ENCODE data around the gene CARMIL3.
"Not testable (repeated sequence)": the region's sequence is repeated elsewhere in the genome, so short reads cannot be mapped to it uniquely, and the experiment has no call there.

CARMIL3 gene

DNA sequence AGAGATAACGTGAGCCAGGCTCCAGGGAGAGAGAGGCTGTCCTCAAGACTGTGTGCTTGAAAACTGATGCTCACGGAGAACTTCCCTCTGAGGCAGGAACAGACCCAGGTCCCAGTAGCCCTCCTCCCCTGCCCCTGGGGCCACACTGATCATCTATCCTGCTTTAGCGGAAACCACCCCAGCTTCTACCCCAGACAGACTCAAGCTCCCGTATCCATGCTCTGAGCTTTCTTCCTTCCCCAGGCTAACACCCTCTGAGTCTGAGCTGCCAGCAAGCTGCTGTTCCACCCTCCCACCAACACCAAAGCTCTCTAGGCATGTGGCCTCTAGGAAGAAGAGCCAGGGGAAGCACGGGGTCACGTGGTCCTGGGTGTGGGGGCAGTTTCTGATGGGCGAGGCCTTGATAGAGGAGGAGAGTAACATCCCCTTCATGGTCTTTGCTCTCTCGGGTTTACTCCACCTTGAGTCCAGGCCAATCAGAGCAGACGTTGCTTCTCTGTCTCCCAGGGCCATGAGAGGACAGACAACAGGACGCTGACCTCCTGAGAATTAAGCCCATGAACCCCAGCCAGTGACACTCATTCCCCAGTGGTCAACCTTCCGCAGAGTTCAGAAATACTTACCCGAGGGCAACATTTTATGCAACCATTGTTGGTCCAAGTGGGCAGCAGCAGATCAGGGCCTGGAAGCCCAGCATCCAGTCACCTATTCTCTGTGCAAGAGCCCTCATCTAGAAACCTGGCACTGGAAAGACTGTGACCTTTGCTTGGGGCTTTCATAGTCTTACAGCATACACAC, 43.7 kb downstream of the CARMIL3 start:
- no peak for DNase-seq

- DNase-seq = no peak
Measured at GRCh38 chr14:24096545-24097181, 44.9 kb downstream of the CARMIL3 start.

- no peak for DNase-seq
Measured at GRCh38 chr14:24098229-24098926, 46.6 kb downstream of the CARMIL3 start.

- no peak for DNase-seq
Measured at GRCh38 chr14:24098927-24099813, 47.4 kb downstream of the CARMIL3 start.

DNA sequence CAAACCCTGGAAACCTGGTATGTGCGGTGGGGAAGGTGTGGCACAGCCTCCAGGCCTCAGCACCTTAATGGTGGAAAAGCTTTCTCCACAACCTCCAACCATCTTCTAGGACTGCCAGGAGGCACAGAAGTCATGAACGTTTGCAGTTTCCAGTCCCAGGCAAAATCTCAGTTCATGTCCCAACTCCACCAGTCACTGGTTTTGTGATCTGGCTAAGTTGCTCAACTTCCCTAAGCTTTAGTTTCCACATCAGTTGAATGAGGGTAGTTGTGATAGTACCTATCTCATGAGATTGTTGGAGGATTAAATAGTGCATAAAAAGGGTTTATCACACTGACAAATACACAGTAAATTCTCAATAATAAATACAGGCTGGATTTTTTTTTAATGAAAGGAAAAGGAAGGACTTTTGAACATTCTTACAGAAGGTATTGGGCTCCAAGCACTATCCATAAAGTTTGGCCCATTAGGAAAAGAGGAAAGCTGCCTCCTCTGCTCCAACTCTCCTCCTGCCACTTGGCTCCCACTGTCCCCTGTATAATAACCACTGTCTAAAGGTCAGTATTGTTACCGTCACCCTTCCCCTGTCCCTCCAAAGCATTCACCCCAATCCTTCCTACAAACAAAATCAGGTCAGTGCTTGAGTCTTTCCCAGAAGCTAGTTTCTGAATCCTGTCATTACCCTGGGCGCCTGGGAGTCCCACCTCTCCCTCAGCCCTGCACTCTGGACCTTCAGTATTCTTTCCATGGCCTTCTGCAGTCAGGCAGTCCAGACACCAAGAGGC, 48.6 kb downstream of the CARMIL3 start:
- no peak for DNase-seq

- no peak for DNase-seq
Measured at GRCh38 chr14:24100982-24101494, 49.2 kb downstream of the CARMIL3 start.

DNA sequence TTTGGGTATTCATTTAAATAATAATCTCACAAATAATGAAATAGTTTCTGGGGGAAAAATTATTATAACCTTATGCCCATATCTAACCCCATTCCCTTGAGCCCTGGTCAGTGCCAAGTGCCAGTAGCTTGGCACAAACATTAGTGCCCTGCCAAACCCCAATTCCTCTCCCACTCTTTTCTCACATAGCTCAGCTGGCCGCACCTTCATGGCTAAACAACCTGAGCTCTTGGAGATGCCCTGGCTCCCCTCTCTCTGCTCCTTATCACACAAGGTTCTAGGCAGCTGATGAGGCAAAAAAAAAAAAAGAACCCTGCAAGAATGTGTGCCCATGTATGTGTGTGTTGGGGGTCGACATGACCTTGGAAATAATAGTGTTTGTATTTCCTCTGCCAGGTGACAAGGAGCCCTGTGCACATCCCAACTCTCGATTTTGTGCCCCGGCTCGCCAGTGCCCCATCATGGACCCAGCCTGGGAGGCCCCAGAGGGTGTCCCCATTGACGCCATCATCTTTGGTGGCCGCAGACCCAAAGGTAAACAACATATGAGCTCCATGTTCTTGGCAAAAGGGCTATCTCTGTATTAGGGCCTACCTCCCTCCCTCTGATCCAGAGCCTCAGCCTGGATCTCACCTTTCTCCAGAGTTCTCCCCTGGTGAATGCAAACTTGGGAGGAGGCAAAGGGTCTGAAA, 50.7 kb downstream of the CARMIL3 start:
- DNase-seq = no peak

DNA sequence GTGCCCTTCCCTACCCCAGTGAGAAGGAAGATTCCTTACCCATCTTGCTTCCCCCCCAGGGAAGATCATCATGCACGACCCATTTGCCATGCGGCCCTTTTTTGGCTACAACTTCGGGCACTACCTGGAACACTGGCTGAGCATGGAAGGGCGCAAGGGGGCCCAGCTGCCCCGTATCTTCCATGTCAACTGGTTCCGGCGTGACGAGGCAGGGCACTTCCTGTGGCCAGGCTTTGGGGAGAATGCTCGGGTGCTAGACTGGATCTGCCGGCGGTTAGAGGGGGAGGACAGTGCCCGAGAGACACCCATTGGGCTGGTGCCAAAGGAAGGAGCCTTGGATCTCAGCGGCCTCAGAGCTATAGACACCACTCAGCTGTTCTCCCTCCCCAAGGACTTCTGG, 51.6 kb downstream of the CARMIL3 start:
- DNase-seq = no peak

DNA sequence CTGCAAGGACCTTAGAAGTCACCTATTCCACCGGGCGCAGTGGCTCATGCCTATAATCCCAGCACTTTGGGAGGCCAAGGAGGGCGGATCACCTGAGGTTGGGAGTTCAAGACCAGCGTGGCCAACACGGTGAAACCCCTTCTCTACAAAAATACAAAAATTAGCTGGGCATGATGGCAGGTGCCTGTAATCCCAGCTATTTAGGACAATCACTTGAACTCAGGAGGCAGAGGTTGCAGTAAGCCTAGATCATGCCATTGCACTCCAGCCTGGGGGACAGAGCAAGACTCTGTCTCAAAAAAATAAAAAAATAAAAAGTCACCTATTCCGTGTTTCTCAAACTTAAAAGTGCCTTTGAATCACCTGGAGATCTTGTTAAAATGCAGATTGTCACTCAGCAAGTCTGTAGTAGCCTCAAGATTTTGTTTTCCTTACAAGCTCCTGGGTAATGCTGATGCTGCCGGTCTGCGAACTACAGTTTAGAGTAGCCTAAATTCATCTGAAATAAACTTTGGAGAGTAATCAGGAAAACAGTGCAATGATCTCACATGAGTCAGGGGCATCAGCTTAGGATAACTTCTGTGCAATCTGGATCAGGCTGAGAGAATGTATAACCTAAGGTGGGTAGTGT, 53.9 kb downstream of the CARMIL3 start:
- DNase-seq = not testable (repeated sequence)

DNA sequence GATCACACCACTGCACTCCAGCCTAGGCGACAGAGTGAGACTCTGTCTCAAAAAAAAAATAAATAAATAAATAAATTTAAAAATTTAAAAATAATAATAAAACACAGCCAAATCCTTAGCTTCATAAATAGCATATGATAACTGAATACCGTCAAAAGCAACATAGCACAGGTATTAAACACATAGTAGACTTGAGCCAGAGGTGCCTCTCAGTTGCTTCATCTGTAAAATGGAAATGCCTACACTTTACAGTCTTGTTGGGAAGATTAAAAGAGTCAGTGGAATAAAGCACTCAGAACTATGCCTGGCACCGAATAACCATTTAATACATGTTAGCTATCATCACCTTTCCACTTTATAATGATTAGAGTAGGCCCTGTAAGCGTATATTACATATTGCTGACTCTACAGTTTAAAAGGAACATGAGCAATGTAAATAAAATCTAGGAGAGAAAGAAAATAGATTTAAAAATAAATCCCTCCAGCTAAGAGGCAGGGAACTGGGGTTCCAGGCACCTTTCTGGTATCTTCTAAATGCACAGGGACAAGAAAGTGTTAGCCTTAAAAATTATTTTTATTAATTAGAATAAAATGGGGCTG, 55.0 kb downstream of the CARMIL3 start:
- no peak for DNase-seq

DNA sequence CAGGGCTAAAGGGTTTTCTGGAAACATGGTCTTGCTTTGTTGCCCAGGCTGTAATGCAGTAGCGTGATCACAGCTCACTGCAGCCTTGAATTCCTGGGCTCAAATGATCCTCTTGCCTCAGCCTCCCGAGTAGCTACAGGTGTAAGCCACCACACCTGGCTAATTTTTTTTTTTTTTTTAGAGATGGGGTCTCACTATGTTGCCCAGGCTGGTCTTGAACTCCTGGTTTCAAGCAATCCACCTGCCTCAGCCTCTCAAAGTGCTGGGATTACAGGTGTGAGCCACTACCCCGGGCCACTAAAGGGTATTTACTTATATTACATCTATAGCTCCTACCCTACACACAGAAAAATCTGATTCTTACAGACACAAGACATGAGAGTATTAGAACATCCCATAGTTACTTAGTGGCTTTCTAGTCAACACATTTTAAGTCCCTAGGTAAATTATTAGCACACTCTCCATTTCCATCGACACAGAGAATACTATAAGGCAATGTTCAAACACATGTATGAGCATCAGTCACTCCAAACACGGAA, 56.6 kb downstream of the CARMIL3 start:
- DNase-seq = no peak

GRCh38 chr14:24110060-24110459, 58.3 kb downstream of the CARMIL3 start:
- no peak for DNase-seq

GRCh38 chr14:24110523-24110922, 58.7 kb downstream of the CARMIL3 start:
- no peak for DNase-seq

- DNase-seq = no peak
Measured at GRCh38 chr14:24113379-24113800, 61.6 kb downstream of the CARMIL3 start.

- DNase-seq = peak; percentile 73
Measured at GRCh38 chr14:24113801-24114531, 62.2 kb downstream of the CARMIL3 start.

DNA sequence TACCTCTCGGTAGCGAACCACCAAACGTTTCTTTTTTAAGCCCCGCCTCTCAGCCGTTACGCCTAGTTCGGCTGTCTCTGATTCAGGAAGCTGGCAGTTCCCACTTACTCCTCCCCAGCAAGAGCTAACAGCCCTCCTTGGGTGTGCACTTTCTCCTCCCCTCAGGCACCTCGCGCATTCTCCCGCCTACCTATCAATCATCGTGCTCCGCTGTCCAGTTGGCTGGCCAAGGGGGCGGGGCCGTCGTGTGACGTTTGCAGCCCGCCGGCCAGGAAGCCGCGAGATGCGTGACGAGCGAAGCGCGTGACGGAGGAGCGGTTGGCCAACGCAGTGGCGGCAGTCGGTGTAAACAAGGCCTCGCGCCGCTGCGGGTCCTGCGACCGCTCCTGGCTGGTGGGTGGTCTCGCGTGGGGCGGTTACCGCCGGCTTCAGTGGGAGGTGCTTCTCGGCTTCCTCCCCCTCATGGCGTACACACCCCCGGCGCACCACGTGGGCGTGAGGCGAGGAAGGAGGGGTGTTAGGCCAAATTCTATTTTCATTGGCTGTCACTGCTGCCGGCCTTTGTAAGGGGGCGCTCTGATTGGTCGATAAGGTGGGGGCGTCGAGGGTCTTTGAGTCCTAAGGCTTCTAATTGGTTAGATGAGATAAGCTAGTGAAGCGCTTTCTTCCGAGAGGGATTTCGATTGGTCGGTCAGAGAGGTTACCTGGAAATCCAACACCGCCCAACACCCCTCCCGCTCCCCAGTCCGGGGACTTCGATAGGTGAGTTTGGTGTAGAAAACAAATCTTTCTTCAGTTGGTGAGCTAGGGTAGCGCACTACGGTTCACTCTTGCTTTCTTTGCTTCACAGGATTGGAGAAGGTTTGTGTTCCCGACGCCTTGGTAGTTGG, 63.0 kb downstream of the CARMIL3 start, which contains the start of the genes DCAF11 and NRL:
Gene DCAF11 (plus strand): TSS at position 246 of the 890 bp plus-strand sequence. CDS start 818 bp downstream, outside the sequence.
Gene NRL (minus strand): TSS at position 418 of the 890 bp plus-strand sequence. CDS start 32,101 bp downstream, outside the sequence.
- peak; percentile 98 for DNase-seq

GRCh38 chr14:24115422-24116127, 63.8 kb downstream of the CARMIL3 start:
- DNase-seq = no peak
